Lung (tissue), 12 donors: ENCODE measurements around the gene AHCTF1. TPM values are rescaled to one million over a fixed set of nuclear protein-coding genes. Genes with fewer than 3 reads are reported as not detected.

Source experiments
- ATAC-seq: fragments of 200-7000 bp; cut with Tn5 transposase; one replicate; pipeline ENCODE4 v1.9.1; 2020; ENCODE audit warnings: moderate number of reproducible peaks; ENCODE audit not compliant: insufficient read depth, low FRiP score
- DNase-seq, 3 donors: peaks; one replicate each; pipeline ENCODE4 v3.0.0-alpha.2; 2013 to 2017
- H3K27ac ChIP-seq, 2 donors: one replicate each; pipeline ENCODE4 v1.5.1; 2013; ENCODE audit warnings: mild to moderate bottlenecking in 2 of 2, moderate library complexity in 2 of 2, control low read depth in 1 of 2, inconsistent platforms in 1 of 2, low read depth in 1 of 2, low read length in 1 of 2
- H3K27me3 ChIP-seq, 3 donors: one replicate each; pipeline ENCODE4 v1.5.1; 2013; ENCODE audit warnings: low read length in 2 of 3; ENCODE audit not compliant: control insufficient read depth in 3 of 3, insufficient read depth in 3 of 3
- H3K36me3 ChIP-seq, 4 donors: one replicate each; pipeline ENCODE4 v1.5.1; 2013; ENCODE audit warnings: low read length in 4 of 4, mild to moderate bottlenecking in 1 of 4, moderate library complexity in 1 of 4; ENCODE audit not compliant: control insufficient read depth in 4 of 4, insufficient read depth in 4 of 4
- H3K4me1 ChIP-seq, 5 donors: one replicate each; pipeline ENCODE4 v1.5.1; 2013; ENCODE audit warnings: low read length in 5 of 5, mild to moderate bottlenecking in 2 of 5, moderate library complexity in 1 of 5; ENCODE audit not compliant: control insufficient read depth in 5 of 5, insufficient read depth in 5 of 5
- H3K4me3 ChIP-seq: one replicate; pipeline ENCODE4 v1.5.1; 2013; ENCODE audit warnings: mild to moderate bottlenecking, control low read depth, moderate library complexity
- H3K9ac ChIP-seq, 2 donors: one replicate each; pipeline ENCODE4 v1.5.1; 2013; ENCODE audit warnings: low read length in 2 of 2, control low read depth in 1 of 2; ENCODE audit not compliant: insufficient read depth in 1 of 2
- H3K9me3 ChIP-seq, 4 donors: one replicate each; pipeline ENCODE4 v1.5.1; 2013; ENCODE audit warnings: low read length in 3 of 4, mild to moderate bottlenecking in 1 of 4, moderate library complexity in 1 of 4; ENCODE audit not compliant: control insufficient read depth in 4 of 4, insufficient read depth in 3 of 4
- CTCF ChIP-seq: IDR thresholded peaks from 2 replicates; pipeline ENCODE4 v1.5.1; 2012; ENCODE audit warnings: mild to moderate bottlenecking; ENCODE audit errors: control extremely low read depth, extremely low read depth
- WGBS, 2 donors: extraction: QIAGEN DNeasy Blood & Tissue Kit; methylation state at CpG; one replicate each; pipeline ENCODE4 v1.1.7; 2013; 5-methylcytosine and 5-hydroxymethylcytosine counted together
- polyA plus RNA-seq, 2 donors: library from polyadenylated mRNA; stranded (reverse); fragments of 200-250 nt; gene quantifications; one replicate each; pipeline ENCODE4 v1.2.1, GENCODE V29; 2013
- total RNA-seq, 2 donors: library from RNA; depleted of rRNA in 1 of 2; stranded (reverse); fragments of >200 nt in 1 of 2; gene quantifications; one replicate each; pipeline ENCODE4 v1.2.1, GENCODE V29; 2014 to 2021
- donor health status: control.
- donor health status: control.
- donor health status: Bipolar disorder and iron deficiency.
- donor health status: healthy.
- donor health status: DM: yes; HTN: yes; CAD: no.

Gene AHCTF1
- total and polyA plus RNA-seq, 4 donors, result 7.9 to 44.3 (median 22.2) TPM

- 92 to 96% methylated on average over 5 to 6 of the region's 6 CpGs for WGBS, 2 donors
- no peak for DNase-seq
These were observed 122.3 kb downstream of the AHCTF1 start for GRCh38 chr1:246809473-246809872.

GRCh38 chr1:246805135-246805716 is 126.5 kb downstream of the AHCTF1 start:
- no peaks in the 10 kb centered on the region for H3K9me3 ChIP-seq
- H3K9ac ChIP-seq, result no peak overlapping the region
- H3K4me3 ChIP-seq, result no peak overlapping the region
- TF ChIP-seq CTCF, result no peak
- WGBS, 2 donors, result 73 to 77% methylated on average over 10 of the region's 10 CpGs
- no peak for DNase-seq
- H3K27ac ChIP-seq, result no peak overlapping the region
- H3K4me1 ChIP-seq, result peaks cover 0 to 8% (median 0%) of the 10 kb centered on the region in 5 donors
- no peaks in the 10 kb centered on the region for H3K36me3 ChIP-seq
- peaks cover 0 to 3% (median 0%) of the 10 kb centered on the region in 3 donors for H3K27me3 ChIP-seq
- ATAC-seq, result no peak

More at GRCh38 chr1:246809473-246809872, 122.3 kb downstream of the AHCTF1 start:
- Histone ChIP-seq H3K4me1 (no peaks in the 10 kb centered on the region), H3K27ac (no peak overlapping the region), H3K4me3 (no peak overlapping the region), H3K27me3 (peaks cover 0 to 1% (median 0%) of the 10 kb centered on the region in 3 donors), H3K9me3 (peaks cover 0 to 3% (median 0%) of the 10 kb centered on the region in 4 donors), H3K9ac (no peak overlapping the region), H3K36me3 (no peaks in the 10 kb centered on the region)
- TF ChIP-seq CTCF, result no peak
- ATAC-seq, result no peak

GRCh38 chr1:246803883-246804282 is 127.9 kb downstream of the AHCTF1 start:
- ATAC-seq, result no peak
- H3K27me3 ChIP-seq, result peaks cover 0 to 3% (median 0%) of the 10 kb centered on the region in 3 donors
- no peak overlapping the region for H3K4me3 ChIP-seq
- WGBS, 2 donors, result 90 to 95% methylated on average over 5 of the region's 5 CpGs
- no peak overlapping the region for H3K9ac ChIP-seq
- no peaks in the 10 kb centered on the region for H3K36me3 ChIP-seq
- H3K27ac ChIP-seq, result no peak overlapping the region
- no peaks in the 10 kb centered on the region for H3K9me3 ChIP-seq
- H3K4me1 ChIP-seq, result peaks cover 0 to 8% (median 0%) of the 10 kb centered on the region in 5 donors
- TF ChIP-seq CTCF, result no peak
- DNase-seq, result no peak

GRCh38 chr1:246803373-246803772 is 128.4 kb downstream of the AHCTF1 start:
- TF ChIP-seq CTCF, result no peak
- H3K36me3 ChIP-seq, result no peaks in the 10 kb centered on the region
- no peak overlapping the region for H3K9ac ChIP-seq
- 92 to 98% methylated on average over 6 of the region's 6 CpGs for WGBS, 2 donors
- H3K27ac ChIP-seq, result no peak overlapping the region
- H3K9me3 ChIP-seq, result no peaks in the 10 kb centered on the region
- peaks cover 0 to 8% (median 0%) of the 10 kb centered on the region in 5 donors for H3K4me1 ChIP-seq
- no peak overlapping the region for H3K4me3 ChIP-seq
- peaks cover 0 to 3% (median 0%) of the 10 kb centered on the region in 3 donors for H3K27me3 ChIP-seq
- ATAC-seq (no peak), DNase-seq (no peak)
